ENCODE results near the gene ZNF644. TPM values are rescaled to one million over a fixed set of nuclear protein-coding genes. Genes with fewer than 3 reads are reported as not detected.

The ZNF644 gene
- total RNA-seq, 6 donors from 2014 or later, result 36.7 to 111 (median 42.9) TPM

GRCh38 chr1:91036894-91037829, 15.3 kb upstream of the ZNF644 start:
- Histone ChIP-seq H3K4me3 (no peak overlapping the region), H3K27ac (no peak overlapping the region), H3K36me3 (no peaks in the 10 kb centered on the region), H3K9me3 (peaks cover 0 to 6% (median 4%) of the 10 kb centered on the region in 4 donors), H3K4me1 (no peaks in the 10 kb centered on the region), H3K27me3 (no peaks in the 10 kb centered on the region)
- WGBS, 2 donors, result 85 to 87% methylated on average over 4 of the region's 4 CpGs
- TF ChIP-seq POLR2AphosphoS5 (IDR thresholded peaks at IDR 0.05), result no peak
- TF ChIP-seq CTCF (IDR thresholded peaks at IDR 0.05), result no peak
- TF ChIP-seq EP300 (IDR thresholded peaks at IDR 0.05), result no peak
- TF ChIP-seq POLR2A (IDR thresholded peaks at IDR 0.05), result no peak
- DNase-seq (no peak), ATAC-seq (ENCODE audit: low FRiP score in 2 of 2) (no peak)

- DNase-seq, result no peak
- no peak for ATAC-seq (ENCODE audit: low FRiP score in 2 of 2)
- Histone ChIP-seq H3K36me3 (no peaks in the 10 kb centered on the region), H3K27me3 (no peaks in the 10 kb centered on the region), H3K4me3 (no peak overlapping the region), H3K4me1 (no peaks in the 10 kb centered on the region), H3K9me3 (no peaks in the 10 kb centered on the region), H3K27ac (no peak overlapping the region)
- TF ChIP-seq CTCF (IDR thresholded peaks at IDR 0.05), result no peak
- TF ChIP-seq POLR2AphosphoS5 (IDR thresholded peaks at IDR 0.05), result no peak
- TF ChIP-seq EP300 (IDR thresholded peaks at IDR 0.05), result no peak
- TF ChIP-seq POLR2A (IDR thresholded peaks at IDR 0.05), result no peak
These were observed 10.5 kb upstream of the ZNF644 start for GRCh38 chr1:91032349-91032748.

DNA sequence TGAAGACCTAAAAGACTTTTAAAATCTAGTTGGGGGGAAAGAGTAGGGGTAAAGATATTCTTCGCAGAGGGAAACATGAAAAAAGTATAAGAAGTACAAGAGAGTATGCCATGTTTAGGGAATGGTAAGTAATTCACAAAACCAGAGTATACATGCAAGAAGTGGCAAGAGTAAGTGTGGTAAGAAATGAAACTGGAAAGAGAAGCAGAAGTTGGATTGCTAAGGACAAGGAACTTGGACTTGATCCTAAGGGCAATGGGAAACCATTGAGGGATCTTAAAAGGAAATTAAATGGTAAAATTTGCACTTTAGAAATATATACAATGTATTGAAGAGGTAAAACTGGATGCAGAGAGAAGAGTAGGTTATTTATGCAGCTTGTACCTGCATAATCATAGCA, 9.2 kb upstream of the ZNF644 start:
- 91 to 95% methylated on average over 1 of the region's 1 CpG for WGBS, 2 donors
- TF ChIP-seq EP300 (IDR thresholded peaks at IDR 0.05) (no peak), POLR2A (IDR thresholded peaks at IDR 0.05) (no peak), CTCF (IDR thresholded peaks at IDR 0.05) (no peak), POLR2AphosphoS5 (IDR thresholded peaks at IDR 0.05) (no peak)

DNA sequence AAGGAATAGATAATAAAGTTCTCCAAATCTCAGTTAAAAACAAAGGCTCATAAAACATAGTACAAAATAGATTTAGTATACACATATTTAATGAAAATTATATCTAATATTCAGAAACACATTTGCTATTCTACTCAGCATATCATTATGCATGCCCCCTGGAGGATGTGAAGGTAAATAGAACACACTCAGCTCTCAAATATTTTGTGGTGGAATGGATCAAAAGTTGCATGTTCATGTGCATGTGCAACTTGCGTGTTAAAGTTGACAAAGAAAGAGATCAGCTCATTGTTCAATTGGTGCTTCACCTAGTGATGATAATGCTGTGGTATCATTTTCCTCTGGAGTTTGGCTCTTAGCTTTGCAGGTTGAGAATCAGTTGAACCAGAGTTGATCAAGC, 4.9 kb upstream of the ZNF644 start:
- no peak for ATAC-seq (ENCODE audit: low FRiP score in 2 of 2)
- Histone ChIP-seq H3K4me3 (no peak overlapping the region), H3K4me1 (peaks cover 8 to 9% (median 8%) of the 10 kb centered on the region in 4 donors), H3K36me3 (no peaks in the 10 kb centered on the region), H3K27me3 (no peaks in the 10 kb centered on the region), H3K9me3 (no peaks in the 10 kb centered on the region), H3K27ac (no peak overlapping the region)
- WGBS, 2 donors, result 72 to 89% methylated on average over 1 of the region's 1 CpG
- TF ChIP-seq CTCF (IDR thresholded peaks at IDR 0.05) (no peak), EP300 (IDR thresholded peaks at IDR 0.05) (no peak), POLR2A (IDR thresholded peaks at IDR 0.05) (no peak), POLR2AphosphoS5 (IDR thresholded peaks at IDR 0.05) (no peak)
- no peak for DNase-seq

More for the DNA sequence above, 9.2 kb upstream of the ZNF644 start:
- no peaks in the 10 kb centered on the region for H3K9me3 ChIP-seq
- no peaks in the 10 kb centered on the region for H3K4me1 ChIP-seq
- H3K27me3 ChIP-seq, result no peaks in the 10 kb centered on the region
- H3K36me3 ChIP-seq, result no peaks in the 10 kb centered on the region
- DNase-seq, result no peak
- ATAC-seq (ENCODE audit: low FRiP score in 2 of 2), result peak in 1 of 2 donors; percentile 39
- no peak overlapping the region for H3K27ac ChIP-seq
- H3K4me3 ChIP-seq, result no peak overlapping the region

Measured in upper lobe of left lung (tissue), 6 donors.